GM18870 (cell line): ENCODE results near the gene IL17RD.

Source experiments
- ATAC-seq: cut with Tn5 transposase; IDR thresholded peaks from one replicate; pipeline ENCODE4 v1.9.1; 2021; ENCODE audit warnings: moderate library complexity; ENCODE audit not compliant: unreplicated experiment

Gene IL17RD

DNA sequence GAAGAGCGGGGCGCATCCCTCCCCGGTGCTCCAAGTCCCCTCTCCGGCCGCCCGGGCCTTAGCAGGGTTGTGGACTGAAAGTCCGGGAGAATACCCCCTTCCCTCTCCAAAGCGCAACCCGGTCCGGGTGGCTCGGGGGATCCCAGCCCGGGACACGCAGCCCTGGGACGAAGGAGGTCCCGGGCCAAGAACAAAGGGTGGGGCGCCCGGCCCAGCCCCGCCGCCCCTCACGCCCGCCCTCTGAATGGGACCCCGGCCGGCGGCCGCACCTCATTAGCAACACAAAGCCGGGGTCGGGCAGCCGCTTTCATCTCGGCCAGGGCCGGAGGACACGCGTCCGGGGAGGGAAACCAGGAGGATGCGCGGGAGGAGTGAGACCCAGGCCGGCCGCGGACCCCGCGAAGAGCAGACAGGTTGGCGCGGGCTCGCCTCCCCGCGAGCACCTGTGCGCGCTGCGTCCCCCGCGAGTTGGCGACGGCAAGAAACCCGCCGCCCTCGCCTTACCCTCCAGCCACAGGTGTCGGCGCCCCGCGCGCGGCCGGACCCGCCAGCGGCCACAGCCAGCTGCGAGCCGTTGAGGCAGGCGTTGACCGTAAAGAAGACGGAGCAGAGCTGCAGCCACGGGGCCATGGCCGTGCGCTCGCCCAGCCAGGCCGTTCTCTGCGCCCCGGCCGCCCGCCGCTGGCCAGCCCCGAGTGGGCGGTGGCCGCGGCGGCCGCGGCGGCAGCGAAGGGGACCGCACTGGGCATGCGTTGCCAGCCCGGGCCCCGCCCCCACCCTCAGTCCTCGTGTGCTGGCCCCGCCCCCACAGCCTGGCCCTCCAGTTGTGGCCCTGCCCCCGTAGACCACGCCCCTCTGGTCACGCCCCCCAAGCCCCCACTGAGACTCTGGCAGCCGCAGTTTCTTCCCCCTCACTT is at the start of gene IL17RD:
TSS of gene IL17RD (minus strand) at position 697 of the 917 bp plus-strand sequence. CDS start at position 630, 67 bp downstream.
- ATAC-seq = no peak

DNA sequence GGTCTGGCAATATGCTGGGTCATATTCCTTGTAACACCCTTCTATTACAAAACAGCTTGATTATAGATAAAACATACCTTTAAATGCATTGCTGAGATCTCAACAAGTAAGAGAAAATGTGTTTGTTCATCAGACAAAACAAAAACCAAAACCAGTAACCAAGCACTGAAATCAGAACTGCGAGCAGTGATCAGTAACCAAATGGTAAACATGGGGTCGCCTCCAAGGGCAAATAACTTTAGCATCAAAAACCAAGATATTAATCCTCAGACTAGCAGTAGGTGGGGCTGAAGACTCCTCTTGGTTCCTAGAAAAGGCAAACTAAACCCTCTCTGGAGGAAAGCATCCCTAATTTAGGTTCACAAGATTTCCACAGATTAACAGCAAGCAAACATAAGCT is 41.3 kb upstream of the IL17RD start:
- ATAC-seq = no peak

DNA sequence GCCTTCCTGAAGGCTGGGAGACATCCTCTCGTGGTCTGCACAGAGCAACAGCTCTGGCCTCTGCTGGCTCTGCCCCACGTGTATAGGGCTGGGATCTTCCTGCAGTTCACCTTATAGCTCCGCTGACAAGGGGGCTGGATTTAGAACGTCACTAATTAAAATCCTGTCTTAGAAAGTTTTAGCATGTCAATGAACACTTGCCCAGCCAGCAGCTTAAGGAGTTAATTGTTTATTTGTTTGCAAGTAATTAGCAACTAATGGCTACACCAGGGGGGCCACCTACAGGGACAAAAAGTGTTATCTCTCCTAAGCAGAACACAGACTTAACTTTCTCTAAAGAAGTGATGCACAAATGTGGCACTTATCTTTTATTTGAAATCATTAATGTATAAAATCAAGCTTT is 34.7 kb upstream of the IL17RD start, which contains the start of gene HESX1:
TSS of gene HESX1 (minus strand) at position 84 of the 403 bp plus-strand sequence. CDS start at position 24, 60 bp downstream.
- no peak for ATAC-seq

DNA sequence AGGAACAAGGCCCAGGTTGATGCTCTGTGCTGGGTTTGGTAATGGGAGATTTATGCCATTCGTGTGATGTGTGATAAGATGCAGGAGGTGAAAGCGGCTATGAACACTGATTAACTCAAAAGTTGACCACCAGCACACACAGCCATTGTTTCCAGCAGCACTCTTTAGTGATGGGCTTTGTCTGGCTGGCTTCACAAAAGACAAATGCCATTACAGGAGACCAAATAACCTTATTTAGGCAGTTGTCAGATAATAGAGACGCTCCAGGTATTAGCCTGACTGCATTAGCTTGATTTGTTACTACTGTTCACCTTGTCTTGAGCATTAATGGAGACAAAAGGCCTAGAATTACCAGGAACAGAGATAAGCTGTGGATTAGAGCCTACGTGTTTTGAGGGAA is 29.5 kb upstream of the IL17RD start:
- no peak for ATAC-seq

DNA sequence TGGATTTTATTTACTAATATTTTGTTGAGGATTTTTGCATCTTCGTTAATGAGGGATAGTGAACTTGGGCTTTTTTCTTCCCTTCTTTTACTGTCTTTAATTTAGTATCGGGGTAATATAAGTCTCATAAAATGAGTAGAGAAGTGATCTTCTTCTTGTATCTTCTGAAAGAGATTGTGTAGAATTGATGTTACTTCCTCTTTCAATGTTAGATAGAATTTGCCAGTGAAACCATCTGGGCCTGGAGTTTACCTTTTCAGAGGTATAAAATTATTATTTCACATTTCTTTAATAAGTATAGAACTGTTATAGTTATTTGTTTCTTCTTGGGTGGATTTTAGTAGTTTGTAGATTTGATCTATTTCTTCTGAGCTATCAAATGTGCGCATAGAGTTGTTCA is 26.9 kb upstream of the IL17RD start:
- ATAC-seq = no peak

DNA sequence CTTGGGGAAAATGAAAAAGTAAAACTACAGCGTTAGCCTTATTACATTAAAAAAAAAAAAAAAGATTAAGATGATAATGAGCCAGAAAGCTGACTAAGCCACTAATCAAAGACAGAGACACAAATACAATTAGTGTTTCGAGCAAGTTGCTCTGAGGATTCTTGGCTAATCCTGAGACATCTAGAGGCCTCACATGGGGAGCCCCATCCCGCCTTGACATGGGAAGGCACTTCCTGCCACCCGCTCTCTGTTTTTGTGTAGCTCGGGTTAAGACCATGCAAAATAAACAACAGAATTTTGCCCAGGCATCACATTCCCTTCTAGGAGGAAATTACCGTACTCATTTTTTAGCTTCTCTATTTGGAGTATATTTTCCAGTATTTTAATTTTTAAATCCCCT is 19.4 kb upstream of the IL17RD start:
- ATAC-seq = no peak

DNA sequence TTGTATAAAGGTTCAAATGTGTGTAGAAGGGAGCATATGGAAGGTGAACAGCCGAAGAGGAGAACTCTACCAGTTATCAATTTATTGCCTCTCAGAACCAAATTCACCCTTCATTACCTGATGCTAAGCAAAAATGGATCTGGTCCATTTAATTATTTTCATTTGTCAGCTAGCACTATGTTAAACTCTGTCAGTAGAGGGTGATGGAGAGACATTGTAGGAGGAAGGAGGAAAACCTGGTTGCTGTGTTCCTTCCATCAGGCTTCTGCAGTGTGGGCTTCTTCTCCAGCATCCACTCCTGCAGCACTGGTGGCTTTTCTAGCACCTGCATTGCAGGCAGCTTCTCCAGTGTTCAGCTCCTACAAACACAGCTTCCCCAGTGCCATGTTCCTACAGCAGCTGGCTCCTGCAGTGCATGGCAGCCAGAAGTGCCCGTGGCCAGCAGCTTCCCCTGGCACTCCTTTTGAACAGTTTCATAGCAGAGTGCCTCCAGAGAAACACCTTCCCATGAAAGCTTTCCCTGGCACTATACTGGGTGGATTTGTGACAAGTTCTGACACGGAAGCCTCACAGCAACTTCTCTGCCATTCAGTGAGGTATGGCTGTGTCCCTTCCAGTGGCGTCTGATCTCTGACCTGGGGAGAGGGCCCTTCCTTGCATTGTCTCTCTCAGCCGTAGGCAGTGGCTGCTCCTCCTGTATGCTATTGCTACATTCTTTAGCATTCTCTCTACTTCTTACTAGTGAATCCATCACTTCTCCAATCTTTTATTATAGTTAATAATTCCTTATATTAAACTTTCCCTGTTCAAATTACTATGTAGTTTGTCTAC is 14.6 kb upstream of the IL17RD start:
- no peak for ATAC-seq

DNA sequence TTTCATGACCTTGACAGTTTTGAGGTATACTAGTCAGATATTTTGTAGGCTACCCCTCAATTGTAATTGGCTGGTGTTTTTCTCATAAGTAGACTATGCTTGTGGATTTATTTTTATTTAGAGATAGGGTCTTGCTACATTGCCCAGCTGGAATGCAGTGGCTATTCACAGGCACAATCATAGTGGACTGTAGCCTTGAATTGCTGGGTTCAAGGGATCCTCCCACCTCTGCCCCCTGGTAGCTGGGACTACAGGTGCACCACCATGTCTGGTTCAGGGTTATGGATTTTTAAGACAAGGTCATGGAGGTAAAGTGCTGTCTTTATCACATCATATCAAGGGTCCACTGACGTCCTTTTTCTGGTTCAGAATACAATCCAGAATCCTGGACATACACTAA is 10.9 kb upstream of the IL17RD start:
- ATAC-seq = no peak

DNA sequence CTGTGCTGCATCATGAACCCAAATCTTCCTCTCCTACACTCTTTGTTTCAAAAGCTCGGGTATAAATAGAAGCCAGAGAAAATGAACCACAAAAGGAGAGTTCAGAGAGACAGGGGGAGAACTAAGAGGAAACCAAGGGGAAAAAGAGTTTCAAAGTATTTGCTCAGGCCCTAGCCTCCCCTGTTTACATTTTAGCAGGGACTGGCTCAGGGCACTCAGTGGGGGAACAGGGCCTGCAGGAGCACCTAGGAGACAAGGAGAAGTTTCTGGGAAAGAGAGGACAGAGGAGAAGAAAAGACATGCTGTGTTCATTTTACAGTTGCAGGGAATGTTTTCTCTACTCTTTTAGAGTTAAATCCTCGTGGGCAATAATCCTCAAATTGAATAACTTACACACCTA is 8.5 kb upstream of the IL17RD start:
- ATAC-seq = no peak

DNA sequence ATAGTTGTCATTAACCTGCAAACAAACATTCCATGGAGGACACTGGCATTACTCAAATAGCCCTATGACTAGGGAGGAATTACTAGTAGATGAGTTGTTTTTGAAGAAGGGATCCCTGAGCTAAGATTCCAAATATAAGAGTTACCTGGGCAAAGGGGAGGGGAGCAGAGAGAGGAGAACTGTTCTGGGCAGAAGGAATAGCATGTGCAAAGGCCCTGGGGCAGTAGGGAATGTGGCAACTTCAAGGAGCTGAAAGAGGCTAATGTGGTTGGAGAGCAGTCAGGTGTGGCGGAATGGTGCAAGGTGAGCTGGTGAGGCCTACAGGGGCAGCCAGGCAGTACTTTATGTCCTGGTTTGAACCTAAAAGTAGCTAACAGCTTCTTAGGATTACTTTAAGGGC is 5.8 kb upstream of the IL17RD start:
- no peak for ATAC-seq

DNA sequence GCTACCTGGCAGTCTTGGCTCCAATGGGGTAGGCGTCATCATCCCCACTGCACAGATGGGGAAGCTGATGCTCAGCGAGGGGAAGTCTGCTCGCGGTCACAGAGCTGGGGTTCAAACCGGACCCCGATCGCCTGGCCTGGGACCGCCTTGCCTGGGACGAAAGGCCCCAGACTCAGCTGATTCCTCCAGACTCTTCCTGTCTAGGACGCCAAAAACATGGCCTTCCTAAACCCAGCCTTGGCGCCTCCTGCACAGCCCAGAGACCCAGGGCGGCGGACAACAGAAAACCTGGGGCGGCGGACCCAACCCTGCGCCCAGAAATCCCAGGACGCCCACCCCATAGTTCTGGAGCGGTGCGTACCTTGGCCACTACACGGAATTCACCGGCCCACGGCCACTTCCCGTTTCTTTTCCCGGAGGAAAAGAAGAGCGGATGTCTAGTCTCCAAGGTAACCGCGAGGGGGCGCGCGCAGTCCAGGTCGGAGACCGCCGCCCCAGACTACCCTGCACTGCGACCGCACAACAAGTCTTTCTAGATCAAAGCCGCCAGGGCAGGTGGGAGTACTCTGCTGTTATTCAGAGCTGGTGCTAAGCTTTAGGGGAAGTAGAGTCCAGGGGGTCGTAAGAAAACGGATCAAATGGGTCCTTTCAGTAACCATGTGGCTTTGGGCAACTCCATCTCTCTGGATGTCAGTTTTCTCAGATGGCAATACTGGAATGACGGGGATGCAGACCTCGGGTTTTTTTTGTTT is 4.9 kb upstream of the IL17RD start:
- ATAC-seq = no peak

DNA sequence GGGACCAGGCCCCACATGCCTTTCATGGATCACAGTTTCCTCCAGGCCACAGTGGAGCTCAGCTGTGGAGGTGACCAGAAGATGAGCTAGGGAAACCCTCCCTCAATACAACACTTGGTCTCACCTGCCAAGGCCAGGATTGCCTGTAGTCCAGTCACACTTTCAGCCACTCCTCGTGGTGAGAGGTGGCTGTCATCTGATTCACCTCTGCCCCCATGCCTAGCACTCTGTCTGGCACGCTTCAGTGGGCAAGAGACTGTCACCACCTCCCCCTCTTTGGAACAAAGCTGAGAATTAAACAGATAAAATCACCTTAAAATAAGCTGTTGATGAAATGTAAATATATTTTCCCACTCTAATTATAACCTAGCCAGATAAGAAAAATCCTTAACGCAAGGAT is 4.0 kb upstream of the IL17RD start:
- ATAC-seq = no peak

DNA sequence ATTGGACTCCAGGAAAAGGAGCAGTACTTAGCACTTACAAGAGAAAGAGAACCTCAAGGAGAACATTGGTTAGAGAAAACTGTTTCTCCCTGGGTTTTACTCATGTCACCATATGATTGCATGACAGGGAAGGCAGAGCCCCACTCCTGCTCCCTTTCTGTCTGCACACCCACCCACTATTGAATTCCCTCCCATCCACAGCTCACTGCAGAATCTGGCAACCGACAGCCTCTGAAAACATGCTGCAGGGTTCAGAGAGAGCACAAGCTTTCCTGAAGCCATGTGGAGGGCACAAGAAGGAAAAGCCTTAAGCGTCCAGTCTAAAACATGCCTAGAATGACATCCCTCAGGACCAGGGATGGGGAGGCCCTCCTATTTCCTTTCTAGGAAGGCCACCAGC is 3.0 kb upstream of the IL17RD start:
- no peak for ATAC-seq

DNA sequence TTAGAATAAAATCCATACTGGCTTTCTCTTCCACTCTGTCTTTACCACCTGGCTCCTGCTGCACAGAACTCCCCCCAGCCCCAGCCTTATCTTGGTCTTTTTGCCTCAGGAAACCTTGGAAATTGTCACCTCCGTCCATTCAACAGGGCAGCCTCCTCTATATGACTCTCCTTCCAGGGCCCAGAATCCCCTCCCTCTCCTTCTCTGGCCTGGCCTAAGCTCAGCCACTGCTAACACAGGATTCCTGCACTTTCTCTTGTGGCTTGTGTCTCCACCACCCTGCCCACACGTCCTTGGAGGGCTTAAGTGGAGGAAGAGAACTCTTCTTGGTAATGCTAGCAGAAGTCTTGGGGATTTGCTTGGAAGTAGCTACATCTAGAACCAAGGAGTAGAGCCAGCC is 1.5 kb upstream of the IL17RD start:
- no peak for ATAC-seq

DNA sequence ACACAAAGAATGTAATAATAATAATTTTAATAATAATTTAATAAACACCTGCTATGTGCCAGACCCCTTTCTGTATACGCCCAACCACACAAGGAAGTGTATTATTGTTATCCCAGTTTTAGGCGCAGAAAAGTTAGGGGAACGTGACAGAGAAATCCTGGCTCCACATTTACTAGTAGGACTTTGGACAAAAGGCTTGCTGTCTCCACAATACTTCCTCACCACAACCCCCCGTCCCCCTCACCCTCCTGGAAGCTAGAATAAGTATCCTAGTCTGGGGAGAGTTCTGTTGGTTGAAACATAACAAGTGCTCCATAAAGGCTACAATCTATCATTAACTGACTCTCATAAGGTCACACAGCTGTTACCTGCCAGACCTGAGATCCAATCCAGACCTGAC is 488 bp upstream of the IL17RD start:
- no peak for ATAC-seq

DNA sequence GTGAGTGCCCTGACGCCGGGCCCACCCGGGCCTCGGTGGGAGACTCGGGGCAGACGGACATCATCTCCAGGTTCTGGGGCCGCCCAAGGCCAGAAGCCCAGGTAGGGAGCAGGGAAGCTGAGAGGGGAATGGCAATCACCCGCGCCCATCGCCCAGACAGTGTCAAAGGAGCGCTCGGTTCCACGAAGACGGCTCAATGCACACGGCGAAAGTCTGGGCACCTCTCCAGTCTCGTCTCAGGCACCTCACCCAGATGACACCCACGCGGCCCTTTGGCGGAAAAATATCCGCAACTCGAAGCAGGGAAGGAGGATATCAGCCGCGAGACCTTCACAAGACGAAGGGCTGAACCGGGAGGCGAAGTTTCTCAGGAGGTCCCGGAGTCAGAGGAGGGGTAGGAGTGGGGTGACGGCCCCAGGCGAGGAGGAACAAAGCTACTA is 916 bp downstream of the IL17RD start:
- no peak for ATAC-seq

DNA sequence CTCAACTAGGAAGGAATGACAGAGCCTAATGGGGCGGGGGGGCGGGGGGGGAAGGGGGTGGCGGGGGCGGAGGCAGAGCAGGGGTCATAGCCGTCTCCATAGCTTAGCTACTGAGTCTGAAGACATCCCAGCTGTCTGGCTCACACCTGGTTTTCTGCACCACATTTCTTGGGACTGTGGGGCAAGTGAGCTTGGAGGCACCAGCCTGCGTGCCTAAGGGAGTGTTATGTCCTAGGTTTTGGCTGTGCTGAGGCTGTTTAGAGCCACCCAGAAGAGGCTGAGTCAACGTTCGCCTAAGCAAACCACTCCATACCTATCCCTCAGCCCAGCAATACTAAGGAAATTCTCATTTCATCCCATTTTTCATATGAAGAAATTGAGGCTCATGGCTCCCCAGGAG is 1.4 kb downstream of the IL17RD start:
- ATAC-seq = no peak

DNA sequence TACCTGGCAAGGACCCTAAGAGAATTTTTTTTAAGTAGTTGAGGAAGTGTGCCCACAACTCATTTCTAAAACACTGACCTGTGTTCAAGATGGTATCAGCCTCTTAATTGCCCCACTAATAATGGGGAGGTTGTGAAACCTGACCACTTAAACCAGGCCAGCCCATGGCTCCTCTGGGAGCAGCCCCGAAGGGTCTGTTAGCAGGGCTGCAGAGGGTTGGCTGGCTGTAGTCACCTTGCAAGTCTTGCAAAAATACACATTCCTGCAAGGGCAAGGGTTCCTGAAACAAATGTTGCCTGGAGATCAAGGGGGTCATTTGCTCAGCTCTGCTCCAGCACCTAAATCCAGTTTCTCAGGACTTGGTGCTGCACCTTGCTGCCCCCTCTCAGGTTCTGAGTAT is 3.2 kb downstream of the IL17RD start:
- no peak for ATAC-seq

DNA sequence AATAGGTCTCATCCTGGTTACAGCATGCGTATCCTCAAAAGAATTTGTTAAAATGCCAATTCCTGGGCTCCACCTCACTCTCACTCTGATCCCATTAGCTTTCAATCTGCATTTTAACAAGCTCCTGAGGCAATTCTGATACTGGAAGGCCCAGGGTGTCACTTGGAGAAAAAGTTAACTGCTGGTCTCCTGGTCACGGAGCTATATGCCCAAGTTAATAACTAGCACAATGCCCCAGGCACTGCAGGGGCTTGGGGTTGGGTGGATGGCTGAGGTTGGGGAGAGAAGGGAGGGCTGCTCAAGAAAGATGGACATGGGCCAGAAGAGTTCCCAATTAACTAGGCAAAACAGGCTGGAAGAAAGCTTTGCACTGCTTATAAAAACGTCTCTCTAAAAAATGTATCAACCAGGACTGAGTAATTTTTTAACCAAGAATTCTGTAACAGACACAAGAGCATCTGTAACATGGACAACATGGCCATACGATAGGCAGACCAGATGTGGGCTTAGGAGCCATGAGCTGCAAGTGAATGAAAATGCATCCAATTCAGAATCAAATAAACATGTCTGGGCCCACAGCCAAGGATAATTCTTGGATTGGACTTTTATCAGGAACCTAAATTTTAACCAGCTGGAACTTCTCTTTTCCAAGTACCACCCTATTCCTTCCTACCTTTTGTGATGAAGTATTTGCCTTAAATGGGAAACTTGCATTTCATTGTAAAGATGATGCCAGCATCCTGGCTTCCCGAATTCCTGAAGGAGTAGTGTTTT is 4.2 kb downstream of the IL17RD start:
- ATAC-seq = no peak

DNA sequence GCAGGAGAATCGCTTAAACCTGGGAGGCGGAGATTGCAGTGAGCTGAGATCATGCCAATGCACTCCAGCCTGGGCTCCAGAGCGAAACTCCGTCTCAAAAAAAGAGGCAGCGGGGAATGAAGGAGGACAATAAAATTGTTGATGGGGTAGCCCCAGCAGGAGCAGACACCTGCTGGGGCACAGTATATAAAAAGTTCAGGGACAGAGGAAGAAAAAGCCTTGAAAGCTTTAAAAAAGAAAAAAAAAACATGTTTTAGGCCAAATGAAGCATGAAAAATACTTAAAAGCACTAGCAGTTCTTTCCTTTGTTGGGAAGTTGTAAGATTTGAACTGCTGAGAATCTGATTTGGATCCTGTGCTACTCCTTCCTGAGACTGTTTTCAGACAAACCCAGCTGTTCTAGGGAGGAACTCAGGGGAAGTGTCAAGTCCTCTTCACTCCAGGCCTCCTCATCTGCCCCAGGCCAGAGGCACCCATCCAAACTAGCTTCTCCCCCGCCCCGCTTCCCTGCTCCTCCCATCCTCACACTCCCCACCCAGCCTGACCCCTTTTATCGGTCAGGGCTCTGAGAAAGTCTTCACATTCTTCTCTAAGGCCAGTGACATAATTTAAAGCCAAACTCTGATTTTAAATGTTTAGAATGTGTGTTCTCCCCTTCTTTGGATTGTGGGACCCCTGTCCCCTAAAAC is 4.9 kb downstream of the IL17RD start:
- ATAC-seq = no peak
